Transverse colon (tissue), 4 donors: Measurements from ENCODE around the gene KLHL9.

Source experiments
- CTCF ChIP-seq, 5 experiments: fragments of 200-600 bp in 3 of 5; fragments of 450-650 bp in 2 of 5; sonication (generic) in 3 of 5; IDR thresholded peaks; 1 replicate in 2 of 5; 2 replicates in 3 of 5; pipeline ENCODE4 v1.5.1; 2016 to 2017; ENCODE audit warnings: antibody characterized with exemption in 5 of 5, inconsistent platforms in 3 of 5, mild to moderate bottlenecking in 2 of 5, moderate library complexity in 1 of 5
- EP300 ChIP-seq: sonication (generic); formaldehyde crosslinking; IDR thresholded peaks from one replicate; pipeline ENCODE4 v1.6.1; 2017; ENCODE audit warnings: antibody characterized with exemption, low read depth
- POLR2A ChIP-seq: fragments of 450-650 bp; IDR thresholded peaks from one replicate; pipeline ENCODE4 v1.6.1; 2016; ENCODE audit warnings: antibody characterized with exemption, mild to moderate bottlenecking, moderate library complexity
- POLR2AphosphoS5 ChIP-seq, 3 donors: sonication (generic); formaldehyde crosslinking; IDR thresholded peaks; one replicate each; pipeline ENCODE4 v1.6.1; 2016; ENCODE audit warnings: antibody characterized with exemption in 3 of 3

GRCh38 chr9:21383627-21384026, 48.4 kb upstream of the KLHL9 start:
- no peak for TF ChIP-seq POLR2AphosphoS5 (IDR thresholded peaks at IDR 0.05)
- no peak for TF ChIP-seq CTCF (IDR thresholded peaks at IDR 0.05)
- no peak for TF ChIP-seq POLR2A
- TF ChIP-seq EP300, result no peak
